ENCODE data around the gene TMEM163. TPM values are rescaled to one million over a fixed set of nuclear protein-coding genes. Genes with fewer than 3 reads are reported as not detected.

The TMEM163 gene
- total RNA-seq, 1 experiment from 2014 or later: 0.12 TPM

GRCh38 chr2:134550566-134551164, 168.1 kb downstream of the TMEM163 start:
- Histone ChIP-seq H3K9me3 (ENCODE audit: control insufficient read depth in 1 of 2, insufficient read depth in 1 of 2, low read depth in 1 of 2, low read length in 2 of 2) (no peaks in the 10 kb centered on the region), H3K27me3 (ENCODE audit: insufficient read depth, low read length) (peaks cover 12% of the 10 kb centered on the region), H3K79me2 (ENCODE audit: insufficient read depth, low read length) (no peaks in the 10 kb centered on the region), H3K27ac (ENCODE audit: low read depth, low read length) (no peak overlapping the region), H3K36me3 (ENCODE audit: control insufficient read depth in 1 of 2, insufficient read depth in 2 of 2, low read length in 2 of 2) (no peaks in the 10 kb centered on the region), H3K9ac (ENCODE audit: low read length) (no peak overlapping the region), H3K9me2 (ENCODE audit: insufficient read depth) (no peaks in the 10 kb centered on the region), H3K4me3 (replicated peaks in 1 of 2; ENCODE audit: low read depth in 1 of 2, low read length in 2 of 2) (no peak overlapping the region), H3K4me1 (ENCODE audit: control insufficient read depth in 1 of 2, insufficient read depth in 2 of 2, low read length in 2 of 2) (no peaks in the 10 kb centered on the region), H2AFZ (ENCODE audit: low read depth, low read length, poor library complexity, severe bottlenecking) (no peak overlapping the region), H3K4me2 (ENCODE audit: low read length) (no peak overlapping the region), H4K20me1 (ENCODE audit: insufficient read depth) (no peaks in the 10 kb centered on the region)
- POLR2A ChIA-PET: no interaction called here
- no TSS peak for BruUV-seq (replicated peaks)
- intact Hi-C loops (cut with micrococcal nuclease): no loop called here
- ATAC-seq: no peak
- no peak for DNase-seq (ENCODE audit: low read depth, low spot score)
- TF ChIP-seq SRF (IDR thresholded peaks at IDR 0.05; ENCODE audit: low read depth): no peak
- no peak for TF ChIP-seq JUND (IDR thresholded peaks at IDR 0.05)
- TF ChIP-seq, protein P1, sequence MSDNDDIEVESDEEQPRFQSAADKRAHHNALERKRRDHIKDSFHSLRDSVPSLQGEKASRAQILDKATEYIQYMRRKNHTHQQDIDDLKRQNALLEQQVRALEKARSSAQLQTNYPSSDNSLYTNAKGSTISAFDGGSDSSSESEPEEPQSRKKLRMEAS (IDR thresholded peaks at IDR 0.05): no peak
- TF ChIP-seq, protein P2, sequence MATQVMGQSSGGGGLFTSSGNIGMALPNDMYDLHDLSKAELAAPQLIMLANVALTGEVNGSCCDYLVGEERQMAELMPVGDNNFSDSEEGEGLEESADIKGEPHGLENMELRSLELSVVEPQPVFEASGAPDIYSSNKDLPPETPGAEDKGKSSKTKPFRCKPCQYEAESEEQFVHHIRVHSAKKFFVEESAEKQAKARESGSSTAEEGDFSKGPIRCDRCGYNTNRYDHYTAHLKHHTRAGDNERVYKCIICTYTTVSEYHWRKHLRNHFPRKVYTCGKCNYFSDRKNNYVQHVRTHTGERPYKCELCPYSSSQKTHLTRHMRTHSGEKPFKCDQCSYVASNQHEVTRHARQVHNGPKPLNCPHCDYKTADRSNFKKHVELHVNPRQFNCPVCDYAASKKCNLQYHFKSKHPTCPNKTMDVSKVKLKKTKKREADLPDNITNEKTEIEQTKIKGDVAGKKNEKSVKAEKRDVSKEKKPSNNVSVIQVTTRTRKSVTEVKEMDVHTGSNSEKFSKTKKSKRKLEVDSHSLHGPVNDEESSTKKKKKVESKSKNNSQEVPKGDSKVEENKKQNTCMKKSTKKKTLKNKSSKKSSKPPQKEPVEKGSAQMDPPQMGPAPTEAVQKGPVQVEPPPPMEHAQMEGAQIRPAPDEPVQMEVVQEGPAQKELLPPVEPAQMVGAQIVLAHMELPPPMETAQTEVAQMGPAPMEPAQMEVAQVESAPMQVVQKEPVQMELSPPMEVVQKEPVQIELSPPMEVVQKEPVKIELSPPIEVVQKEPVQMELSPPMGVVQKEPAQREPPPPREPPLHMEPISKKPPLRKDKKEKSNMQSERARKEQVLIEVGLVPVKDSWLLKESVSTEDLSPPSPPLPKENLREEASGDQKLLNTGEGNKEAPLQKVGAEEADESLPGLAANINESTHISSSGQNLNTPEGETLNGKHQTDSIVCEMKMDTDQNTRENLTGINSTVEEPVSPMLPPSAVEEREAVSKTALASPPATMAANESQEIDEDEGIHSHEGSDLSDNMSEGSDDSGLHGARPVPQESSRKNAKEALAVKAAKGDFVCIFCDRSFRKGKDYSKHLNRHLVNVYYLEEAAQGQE (IDR thresholded peaks at IDR 0.05; ENCODE audit: low read depth): no peak
- no peak for TF ChIP-seq ATF3 (IDR thresholded peaks at IDR 0.05)
- no peak for TF ChIP-seq TCF7L2 (IDR thresholded peaks at IDR 0.05; ENCODE audit: borderline replicate concordance, extremely low read depth, insufficient read depth, insufficient read length)
- no peak for TF ChIP-seq SIN3A (IDR thresholded peaks at IDR 0.05; ENCODE audit: low read depth)
- no peak for TF ChIP-seq CEBPB (IDR thresholded peaks at IDR 0.05; ENCODE audit: low read depth)
- no peak for TF ChIP-seq POLR2AphosphoS5 (IDR thresholded peaks at IDR 0.05; ENCODE audit: low read depth, low read length)
- TF ChIP-seq EZH2 (IDR thresholded peaks at IDR 0.05): no peak
- no peak for TF ChIP-seq YY1 (IDR thresholded peaks at IDR 0.05; ENCODE audit: extremely low read depth, insufficient replicate concordance, low read depth, low read length)
- TF ChIP-seq EZH2phosphoT487 (IDR thresholded peaks at IDR 0.05; ENCODE audit: borderline replicate concordance): no peak
- TF ChIP-seq ZNF274 (IDR thresholded peaks at IDR 0.05; ENCODE audit: low read depth, low read length): no peak
- TF ChIP-seq ELF1 (IDR thresholded peaks at IDR 0.05; ENCODE audit: borderline replicate concordance, low read depth): no peak
- no peak for TF ChIP-seq RAD21 (IDR thresholded peaks at IDR 0.05; ENCODE audit: low read depth)
- TF ChIP-seq CTCF (IDR thresholded peaks at IDR 0.05 in 2 of 3, conservative IDR thresholded peaks at IDR 0.05 in 1 of 3; ENCODE audit: borderline replicate concordance in 1 of 3, insufficient read depth in 1 of 3, low read depth in 2 of 3, low read length in 2 of 3): no peak
- CTCF ChIA-PET: no interaction called here
- RAD21 ChIA-PET (ENCODE audit: low non-redundant PET in 1 of 2, low total read pairs in 2 of 2, uncharacterized antibody in 2 of 2, unreplicated experiment in 2 of 2): no interaction called here

Measured in HCT116 (cell line).